GM12865 (cell line): Measurements from ENCODE around the gene DCLRE1A.

Experiments used
- DNase-seq: peaks from one replicate; pipeline ENCODE4 v3.0.0; 2010; ENCODE audit warnings: low read depth
- H3K4me3 ChIP-seq: 2 replicates; pipeline ENCODE4 v1.5.1; 2011; ENCODE audit warnings: mild to moderate bottlenecking, low read depth, low read length, control low read depth
- CTCF ChIP-seq: IDR thresholded peaks from 2 replicates; pipeline ENCODE4 v1.5.1; 2011; ENCODE audit warnings: low read length, control low read depth, low read depth, inconsistent platforms; ENCODE audit not compliant: insufficient read depth; ENCODE audit errors: missing control alignments

Gene DCLRE1A

GRCh38 chr10:113891476-113891875, 37.6 kb upstream of the DCLRE1A start:
- no peak for DNase-seq
- no peak overlapping the region for H3K4me3 ChIP-seq
- TF ChIP-seq CTCF = no peak

GRCh38 chr10:113890769-113891168, 36.9 kb upstream of the DCLRE1A start:
- H3K4me3 ChIP-seq = no peak overlapping the region
- no peak for TF ChIP-seq CTCF
- no peak for DNase-seq

- no peak for DNase-seq
- no peak for TF ChIP-seq CTCF
- H3K4me3 ChIP-seq = no peak overlapping the region
Observed at GRCh38 chr10:113889911-113890310, 36.0 kb upstream of the DCLRE1A start.

GRCh38 chr10:113882240-113882639, 28.4 kb upstream of the DCLRE1A start:
- H3K4me3 ChIP-seq = no peak overlapping the region
- no peak for DNase-seq
- TF ChIP-seq CTCF = no peak

GRCh38 chr10:113880236-113880635, 26.4 kb upstream of the DCLRE1A start:
- DNase-seq = no peak

GRCh38 chr10:113879691-113880090, 25.8 kb upstream of the DCLRE1A start:
- peak; percentile 63 for DNase-seq
- TF ChIP-seq CTCF = no peak
- peak overlapping the region; percentile 29; the same call in 1 of the 2 replicates for H3K4me3 ChIP-seq

More at GRCh38 chr10:113880236-113880635, 26.4 kb upstream of the DCLRE1A start:
- no peak for TF ChIP-seq CTCF
- H3K4me3 ChIP-seq = no peak overlapping the region

GRCh38 chr10:113876461-113876860, 22.6 kb upstream of the DCLRE1A start:
- no peak for TF ChIP-seq CTCF
- DNase-seq = no peak

More at GRCh38 chr10:113876461-113876860, 22.6 kb upstream of the DCLRE1A start:
- no peak overlapping the region for H3K4me3 ChIP-seq
